ENCODE data around the gene PLEKHA7.
A peak's percentile ranks its signal among the peaks of the same experiment; 100 is the strongest.

PLEKHA7 gene

DNA sequence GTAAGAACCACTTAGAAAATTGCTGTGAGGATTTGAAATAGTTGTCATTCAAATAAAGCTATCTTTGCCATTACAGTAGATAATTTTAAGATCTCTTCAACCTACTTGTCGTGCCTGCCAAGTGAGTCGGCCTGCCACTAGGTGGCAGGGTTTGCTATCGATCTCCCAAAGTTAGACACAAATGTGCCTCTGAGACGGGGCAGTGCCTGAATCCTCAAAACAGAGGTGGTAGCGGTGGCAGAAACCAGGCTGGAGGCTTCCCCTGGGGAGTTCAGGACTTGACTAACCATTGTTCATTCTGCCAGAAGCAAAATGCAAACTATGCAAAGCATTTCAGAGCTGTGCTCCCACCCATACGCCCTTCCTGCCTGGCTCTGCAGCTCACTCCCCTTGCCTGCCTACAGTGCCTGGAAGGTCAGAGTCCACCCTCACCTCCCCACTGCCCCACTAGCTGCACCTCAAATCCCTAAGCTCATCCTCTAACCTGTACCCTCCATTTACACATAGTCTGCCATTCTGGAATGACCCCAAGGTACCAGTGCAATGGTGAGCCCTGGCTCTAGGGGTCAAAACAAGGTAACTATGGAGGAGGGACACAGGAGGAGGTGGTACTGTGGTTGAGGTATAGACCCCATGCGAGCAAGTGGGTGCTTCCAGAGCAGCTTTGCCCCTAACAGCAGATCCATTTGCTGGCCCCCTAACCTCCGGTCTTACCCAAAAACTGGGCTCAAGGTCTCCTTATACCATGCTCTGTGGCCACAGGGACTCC lies 193.7 kb downstream of the PLEKHA7 start:
- Histone ChIP-seq H3K36me3 (ENCODE audit: control insufficient read depth in 2 of 2, insufficient read depth in 2 of 2, low read length in 2 of 2) (peaks cover 0 to 3% of the 10 kb centered on the region in 2 donors), H3K4me1 (ENCODE audit: control insufficient read depth, insufficient read depth, low read length) (peaks cover 3% of the 10 kb centered on the region), H3K27ac (ENCODE audit: low read length) (no peak overlapping the region), H3K4me3 (ENCODE audit: low read length in 2 of 2) (no peak overlapping the region), H3K9me3 (ENCODE audit: control insufficient read depth in 2 of 2, low read length in 2 of 2) (no peaks in the 10 kb centered on the region), H3K27me3 (ENCODE audit: control insufficient read depth in 1 of 2, insufficient read depth in 2 of 2, low read length in 2 of 2) (no peaks in the 10 kb centered on the region), H3K9ac (ENCODE audit: low read length in 2 of 2) (peak overlapping the region in 1 of 2 donors; percentile 29)

DNA sequence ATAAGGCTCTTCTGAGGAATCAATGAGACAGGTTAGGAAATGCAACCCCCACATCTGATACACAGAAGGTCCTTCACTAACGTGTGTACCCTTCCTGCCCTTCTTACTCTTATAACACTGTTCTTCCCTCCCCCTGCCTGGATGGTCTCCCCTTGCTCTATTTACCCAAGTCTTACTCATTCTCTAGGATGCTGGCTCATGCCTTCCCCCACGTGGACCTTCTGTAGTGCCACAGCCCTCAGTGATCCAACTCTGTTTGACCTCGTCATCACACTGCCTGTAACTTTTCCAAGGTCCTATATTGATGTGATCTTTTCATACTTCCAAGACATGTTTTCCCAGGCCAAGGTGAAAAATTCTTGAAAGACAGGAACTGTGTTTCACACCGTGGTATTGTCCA lies 195.9 kb downstream of the PLEKHA7 start:
- H3K9ac ChIP-seq (ENCODE audit: low read length in 2 of 2): no peak overlapping the region
- H3K4me1 ChIP-seq (ENCODE audit: control insufficient read depth, insufficient read depth, low read length): peaks cover 3% of the 10 kb centered on the region
- no peaks in the 10 kb centered on the region for H3K27me3 ChIP-seq (ENCODE audit: control insufficient read depth in 1 of 2, insufficient read depth in 2 of 2, low read length in 2 of 2)
- peaks cover 0 to 3% of the 10 kb centered on the region in 2 donors for H3K36me3 ChIP-seq (ENCODE audit: control insufficient read depth in 2 of 2, insufficient read depth in 2 of 2, low read length in 2 of 2)
- no peak overlapping the region for H3K4me3 ChIP-seq (ENCODE audit: low read length in 2 of 2)
- H3K9me3 ChIP-seq (ENCODE audit: control insufficient read depth in 2 of 2, low read length in 2 of 2): no peaks in the 10 kb centered on the region
- no peak overlapping the region for H3K27ac ChIP-seq (ENCODE audit: low read length)

DNA sequence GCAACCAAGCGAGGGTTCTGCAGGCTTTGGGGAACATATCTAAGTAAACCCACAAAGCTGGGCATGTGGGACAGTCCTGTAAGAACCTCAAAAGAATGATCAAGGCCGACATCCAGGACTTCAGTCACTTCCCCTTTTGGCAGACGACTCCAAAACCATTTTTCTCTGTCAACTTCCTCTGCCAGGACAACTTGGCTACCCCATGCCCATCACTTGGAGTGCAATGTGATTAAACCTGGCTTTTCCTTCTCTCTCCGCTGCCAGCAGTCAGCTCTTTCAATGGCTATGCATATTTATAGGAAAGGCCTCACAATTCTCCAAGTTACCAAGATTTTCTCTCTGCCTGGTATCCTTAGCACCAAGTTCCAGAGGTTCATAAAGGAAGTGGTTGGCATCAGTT lies 196.9 kb downstream of the PLEKHA7 start:
- no peak overlapping the region for H3K4me3 ChIP-seq (ENCODE audit: low read length in 2 of 2)
- H3K4me1 ChIP-seq (ENCODE audit: control insufficient read depth, insufficient read depth, low read length): peaks cover 3% of the 10 kb centered on the region
- no peaks in the 10 kb centered on the region for H3K27me3 ChIP-seq (ENCODE audit: control insufficient read depth in 1 of 2, insufficient read depth in 2 of 2, low read length in 2 of 2)
- H3K9ac ChIP-seq (ENCODE audit: low read length in 2 of 2): no peak overlapping the region
- H3K9me3 ChIP-seq (ENCODE audit: control insufficient read depth in 2 of 2, low read length in 2 of 2): no peaks in the 10 kb centered on the region
- H3K36me3 ChIP-seq (ENCODE audit: control insufficient read depth in 2 of 2, insufficient read depth in 2 of 2, low read length in 2 of 2): peaks cover 0 to 3% of the 10 kb centered on the region in 2 donors
- no peak overlapping the region for H3K27ac ChIP-seq (ENCODE audit: low read length)

DNA sequence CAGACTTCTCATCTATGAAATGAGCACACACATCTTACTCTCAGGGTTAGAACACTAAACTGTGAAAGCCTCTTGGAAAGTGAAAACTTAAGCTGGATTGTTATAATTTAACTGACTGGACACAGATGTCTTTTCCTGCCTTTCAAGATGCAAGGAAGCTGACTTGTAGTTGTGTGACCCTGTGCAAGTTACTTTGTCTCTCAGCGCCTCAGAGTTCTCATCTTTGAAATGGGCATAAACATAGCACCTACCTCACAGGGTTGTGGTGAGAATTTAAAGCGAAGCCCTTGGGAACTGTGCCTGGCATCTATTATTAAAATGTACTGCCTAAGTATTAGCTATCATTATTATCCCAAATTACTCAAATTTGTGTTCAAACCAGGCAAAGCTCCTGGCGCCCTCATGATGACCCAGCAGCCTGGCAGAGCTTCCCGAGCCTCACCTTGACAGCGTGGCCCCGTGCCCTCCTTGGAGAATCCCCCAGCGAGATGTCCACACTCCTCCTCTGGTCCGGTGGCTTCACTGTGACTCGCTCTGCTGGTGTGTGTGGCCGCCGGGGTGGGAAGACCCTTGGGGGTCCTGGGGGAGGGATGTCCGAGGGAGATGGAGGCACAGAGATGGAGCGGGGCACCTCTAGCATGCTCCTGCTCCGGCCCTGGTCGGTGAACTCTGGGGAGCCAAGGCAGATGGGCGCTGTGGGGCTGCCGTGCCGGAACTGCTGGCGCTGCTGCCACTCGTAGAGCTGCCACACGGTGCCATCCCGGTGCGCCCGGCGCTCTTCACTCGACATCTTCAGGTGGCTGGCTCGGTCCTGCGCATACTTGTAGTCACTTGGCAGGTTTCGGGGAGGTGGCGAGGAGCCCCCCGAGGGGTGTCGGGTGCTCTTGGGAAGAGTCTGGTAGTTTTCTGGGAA lies 197.6 kb downstream of the PLEKHA7 start:
- Histone ChIP-seq H3K9me3 (ENCODE audit: control insufficient read depth in 2 of 2, low read length in 2 of 2) (no peaks in the 10 kb centered on the region), H3K4me3 (ENCODE audit: low read length in 2 of 2) (no peak overlapping the region), H3K27me3 (ENCODE audit: control insufficient read depth in 1 of 2, insufficient read depth in 2 of 2, low read length in 2 of 2) (no peaks in the 10 kb centered on the region), H3K27ac (ENCODE audit: low read length) (no peak overlapping the region), H3K9ac (ENCODE audit: low read length in 2 of 2) (no peak overlapping the region), H3K36me3 (ENCODE audit: control insufficient read depth in 2 of 2, insufficient read depth in 2 of 2, low read length in 2 of 2) (peaks cover 0 to 3% of the 10 kb centered on the region in 2 donors), H3K4me1 (ENCODE audit: control insufficient read depth, insufficient read depth, low read length) (peaks cover 3% of the 10 kb centered on the region)

DNA sequence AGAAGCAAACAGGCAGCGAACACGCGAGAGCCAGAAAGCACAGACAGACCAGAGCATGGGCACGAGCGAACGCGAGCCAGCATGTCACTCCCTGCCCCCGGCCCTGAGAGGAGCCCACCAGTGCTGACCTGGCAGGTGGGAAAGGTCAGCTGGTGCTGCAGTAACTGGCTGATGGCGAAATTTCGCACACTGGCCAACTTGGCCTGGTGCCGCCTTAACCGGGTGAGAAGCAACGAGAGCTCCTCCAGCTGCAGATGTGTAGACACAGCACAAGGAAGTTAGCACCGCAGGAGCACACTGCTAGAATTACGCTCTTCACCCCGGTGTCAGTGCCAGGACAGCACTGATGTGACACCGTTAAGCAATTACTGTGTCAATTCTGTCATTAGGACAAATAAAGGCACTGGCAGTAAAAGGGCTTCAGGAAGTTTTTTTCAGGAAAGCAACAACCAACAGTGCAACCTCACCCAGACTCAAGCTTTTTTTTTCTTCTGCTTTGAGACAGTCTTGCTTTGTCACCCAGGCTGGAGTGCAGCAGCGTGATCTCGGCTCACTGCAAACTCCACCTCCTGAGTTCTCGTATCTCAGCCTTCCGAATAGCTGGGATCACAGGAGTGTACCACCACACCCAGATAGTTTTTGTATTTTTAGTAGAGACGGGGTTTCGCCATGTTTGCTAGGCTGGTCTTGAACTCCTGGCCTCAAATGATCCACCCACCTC lies 199.0 kb downstream of the PLEKHA7 start:
- H3K9me3 ChIP-seq (ENCODE audit: control insufficient read depth in 2 of 2, low read length in 2 of 2): no peaks in the 10 kb centered on the region
- H3K9ac ChIP-seq (ENCODE audit: low read length in 2 of 2): no peak overlapping the region
- H3K36me3 ChIP-seq (ENCODE audit: control insufficient read depth in 2 of 2, insufficient read depth in 2 of 2, low read length in 2 of 2): peaks cover 0 to 3% of the 10 kb centered on the region in 2 donors
- no peaks in the 10 kb centered on the region for H3K4me1 ChIP-seq (ENCODE audit: control insufficient read depth, insufficient read depth, low read length)
- H3K27ac ChIP-seq (ENCODE audit: low read length): no peak overlapping the region
- no peaks in the 10 kb centered on the region for H3K27me3 ChIP-seq (ENCODE audit: control insufficient read depth in 1 of 2, insufficient read depth in 2 of 2, low read length in 2 of 2)
- no peak overlapping the region for H3K4me3 ChIP-seq (ENCODE audit: low read length in 2 of 2)

DNA sequence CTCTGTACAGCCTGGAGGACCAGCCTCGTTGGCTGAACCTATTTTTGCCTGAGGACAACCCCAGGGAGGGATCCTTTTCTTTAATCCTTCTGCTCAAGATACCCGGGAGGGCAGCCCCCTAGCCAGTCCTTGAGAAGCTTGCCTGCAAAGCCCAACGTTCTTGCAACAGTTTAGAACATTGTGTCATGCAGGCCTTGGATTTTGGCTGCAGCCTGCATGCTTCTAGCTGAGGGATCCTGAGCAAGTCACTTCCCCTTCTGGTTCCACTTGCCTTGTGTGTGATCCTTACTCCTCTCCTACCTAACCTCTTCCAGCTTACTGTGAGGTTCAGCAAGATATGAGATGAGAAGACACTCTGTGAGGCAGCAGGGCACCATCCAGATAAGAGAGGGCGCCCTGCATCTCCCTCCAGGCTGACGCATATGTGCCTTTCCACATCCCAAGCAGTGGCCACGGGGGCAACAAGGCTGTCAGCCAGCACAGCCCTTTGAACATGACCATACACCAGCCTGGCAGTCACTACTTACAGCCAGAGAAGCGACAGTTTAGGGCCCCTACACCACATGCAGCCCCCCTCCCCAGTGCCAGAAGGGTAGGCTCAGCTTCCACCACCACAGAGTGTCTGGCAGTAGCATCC lies 199.7 kb downstream of the PLEKHA7 start:
- Histone ChIP-seq H3K27me3 (ENCODE audit: control insufficient read depth in 1 of 2, insufficient read depth in 2 of 2, low read length in 2 of 2) (no peaks in the 10 kb centered on the region), H3K4me3 (ENCODE audit: low read length in 2 of 2) (no peak overlapping the region), H3K4me1 (ENCODE audit: control insufficient read depth, insufficient read depth, low read length) (no peaks in the 10 kb centered on the region), H3K36me3 (ENCODE audit: control insufficient read depth in 2 of 2, insufficient read depth in 2 of 2, low read length in 2 of 2) (peaks cover 0 to 3% of the 10 kb centered on the region in 2 donors), H3K9ac (ENCODE audit: low read length in 2 of 2) (no peak overlapping the region), H3K9me3 (ENCODE audit: control insufficient read depth in 2 of 2, low read length in 2 of 2) (no peaks in the 10 kb centered on the region), H3K27ac (ENCODE audit: low read length) (no peak overlapping the region)

DNA sequence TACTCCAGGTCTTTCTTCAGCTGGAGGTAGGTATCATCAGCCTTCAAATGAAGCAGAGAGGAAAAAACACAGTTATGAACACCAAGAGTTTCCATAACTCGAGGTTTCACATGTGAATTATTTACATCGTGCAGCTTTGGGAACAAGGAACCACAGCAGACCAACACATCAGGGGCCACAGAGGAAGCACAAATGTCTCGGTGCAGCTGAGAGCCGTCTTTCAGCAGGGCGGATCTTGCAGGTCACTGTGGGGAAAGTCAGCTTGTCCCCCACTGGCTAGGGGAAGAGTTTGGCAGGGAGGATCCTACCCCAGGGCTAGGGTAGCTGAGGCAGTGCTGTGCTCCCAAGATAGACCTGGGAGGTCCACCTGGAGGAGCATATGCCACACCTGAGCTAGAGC lies 201.1 kb downstream of the PLEKHA7 start:
- Histone ChIP-seq H3K4me1 (ENCODE audit: control insufficient read depth, insufficient read depth, low read length) (no peaks in the 10 kb centered on the region), H3K27ac (ENCODE audit: low read length) (no peak overlapping the region), H3K9me3 (ENCODE audit: control insufficient read depth in 2 of 2, low read length in 2 of 2) (no peaks in the 10 kb centered on the region), H3K36me3 (ENCODE audit: control insufficient read depth in 2 of 2, insufficient read depth in 2 of 2, low read length in 2 of 2) (peaks cover 0 to 3% of the 10 kb centered on the region in 2 donors), H3K4me3 (ENCODE audit: low read length in 2 of 2) (no peak overlapping the region), H3K27me3 (ENCODE audit: control insufficient read depth in 1 of 2, insufficient read depth in 2 of 2, low read length in 2 of 2) (no peaks in the 10 kb centered on the region), H3K9ac (ENCODE audit: low read length in 2 of 2) (no peak overlapping the region)

DNA sequence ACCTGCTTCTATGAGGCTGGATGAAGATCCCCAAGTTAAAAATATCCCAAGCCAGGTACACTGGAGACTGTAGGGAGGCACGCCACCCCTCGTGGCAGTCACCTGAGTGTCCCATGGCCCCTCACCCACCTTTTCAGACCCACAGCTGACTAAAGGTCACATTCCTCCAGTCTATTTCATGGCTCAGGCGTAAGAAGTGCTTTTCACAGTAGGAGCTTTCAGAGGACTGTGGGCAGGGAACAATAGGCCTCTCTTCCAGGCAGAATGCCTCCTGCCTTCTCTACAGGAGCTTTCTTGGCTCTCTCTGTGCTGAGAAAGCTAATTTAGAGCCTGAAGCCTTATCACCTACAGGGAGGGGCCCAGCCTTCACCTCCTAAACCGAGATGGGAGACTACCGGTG lies 201.9 kb downstream of the PLEKHA7 start:
- H3K27ac ChIP-seq (ENCODE audit: low read length): no peak overlapping the region
- H3K9ac ChIP-seq (ENCODE audit: low read length in 2 of 2): no peak overlapping the region
- no peaks in the 10 kb centered on the region for H3K27me3 ChIP-seq (ENCODE audit: control insufficient read depth in 1 of 2, insufficient read depth in 2 of 2, low read length in 2 of 2)
- no peaks in the 10 kb centered on the region for H3K4me1 ChIP-seq (ENCODE audit: control insufficient read depth, insufficient read depth, low read length)
- no peaks in the 10 kb centered on the region for H3K9me3 ChIP-seq (ENCODE audit: control insufficient read depth in 2 of 2, low read length in 2 of 2)
- peaks cover 0 to 3% of the 10 kb centered on the region in 2 donors for H3K36me3 ChIP-seq (ENCODE audit: control insufficient read depth in 2 of 2, insufficient read depth in 2 of 2, low read length in 2 of 2)
- H3K4me3 ChIP-seq (ENCODE audit: low read length in 2 of 2): no peak overlapping the region

DNA sequence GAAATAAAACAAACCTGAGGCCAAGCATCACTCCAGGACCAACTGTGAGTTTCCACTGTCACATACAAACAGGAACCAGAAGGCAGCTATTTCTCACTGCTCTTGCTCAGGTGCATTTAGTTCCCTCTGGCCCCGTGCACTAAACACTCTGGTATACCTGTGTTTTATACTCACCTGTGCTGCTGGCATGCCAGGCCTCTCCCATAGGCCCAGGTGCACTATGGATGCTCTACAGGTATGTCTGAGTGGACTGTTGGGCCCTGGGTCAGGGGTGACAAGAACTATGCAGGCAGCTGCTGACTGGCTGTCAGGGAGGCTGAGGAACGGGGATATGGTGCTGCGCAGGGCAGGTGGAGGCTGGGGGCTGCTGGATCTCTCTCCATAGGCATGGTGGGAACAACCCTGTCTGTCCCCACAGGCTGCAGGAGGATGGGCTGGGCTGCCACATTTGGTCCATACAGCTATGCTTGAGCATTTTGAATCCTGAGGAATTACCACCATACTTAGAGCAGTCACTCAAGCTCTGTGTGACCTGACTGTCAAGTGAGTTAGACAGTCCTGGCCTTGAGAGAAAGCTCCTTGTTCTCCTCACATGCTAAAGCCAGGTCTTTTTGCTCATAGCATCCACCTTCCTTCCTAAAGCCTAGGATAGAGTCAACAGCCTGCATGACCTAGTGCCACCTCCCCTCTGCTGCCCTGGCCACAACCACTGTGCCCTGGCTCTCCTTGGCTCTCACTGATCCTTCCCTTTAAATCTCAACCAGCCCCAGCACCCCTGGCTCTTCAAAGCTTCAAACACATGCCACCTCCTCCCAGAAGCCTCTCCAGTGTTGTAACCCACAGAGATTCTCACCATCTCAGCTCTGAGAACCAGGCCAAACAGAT lies 202.8 kb downstream of the PLEKHA7 start:
- Histone ChIP-seq H3K9me3 (ENCODE audit: control insufficient read depth in 2 of 2, low read length in 2 of 2) (no peaks in the 10 kb centered on the region), H3K27ac (ENCODE audit: low read length) (no peak overlapping the region), H3K4me3 (ENCODE audit: low read length in 2 of 2) (no peak overlapping the region), H3K27me3 (ENCODE audit: control insufficient read depth in 1 of 2, insufficient read depth in 2 of 2, low read length in 2 of 2) (no peaks in the 10 kb centered on the region), H3K9ac (ENCODE audit: low read length in 2 of 2) (no peak overlapping the region), H3K4me1 (ENCODE audit: control insufficient read depth, insufficient read depth, low read length) (no peaks in the 10 kb centered on the region), H3K36me3 (ENCODE audit: control insufficient read depth in 2 of 2, insufficient read depth in 2 of 2, low read length in 2 of 2) (peaks cover 0 to 3% of the 10 kb centered on the region in 2 donors)

Measured in stomach smooth muscle (tissue), 2 donors.